ENCODE measurements around the gene DEK.
"Not testable (repeated sequence)": the region's sequence is repeated elsewhere in the genome, so short reads cannot be mapped to it uniquely, and the experiment has no call there.

The DEK gene

GRCh38 chr6:18264219-18264922, at the start of gene DEK:
Gene DEK (minus strand): TSS chr6:18264530. CDS start chr6:18263987, 543 bp downstream.
- peak; percentile 78 for DNase-seq (ENCODE audit: low read depth)

- no peak for DNase-seq (ENCODE audit: low read depth)
Observed at GRCh38 chr6:18312368-18312767, 48.0 kb upstream of the DEK start.

- DNase-seq (ENCODE audit: low read depth), result not testable (repeated sequence)
Observed at GRCh38 chr6:18310010-18310409, 45.7 kb upstream of the DEK start.

- no peak for DNase-seq (ENCODE audit: low read depth)
Observed at GRCh38 chr6:18309046-18309445, 44.7 kb upstream of the DEK start.

- DNase-seq (ENCODE audit: low read depth), result no peak
Observed at GRCh38 chr6:18308070-18308735, 43.9 kb upstream of the DEK start.

GRCh38 chr6:18306977-18307376, 42.6 kb upstream of the DEK start:
- no peak for DNase-seq (ENCODE audit: low read depth)

- DNase-seq (ENCODE audit: low read depth), result no peak
Observed at GRCh38 chr6:18302561-18303439, 38.5 kb upstream of the DEK start.

- DNase-seq (ENCODE audit: low read depth), result no peak
Observed at GRCh38 chr6:18293076-18293904, 29.0 kb upstream of the DEK start.

GRCh38 chr6:18289283-18289682, 25.0 kb upstream of the DEK start:
- no peak for DNase-seq (ENCODE audit: low read depth)

GRCh38 chr6:18284261-18284660, 19.9 kb upstream of the DEK start:
- no peak for DNase-seq (ENCODE audit: low read depth)

GRCh38 chr6:18281564-18281963, 17.2 kb upstream of the DEK start:
- no peak for DNase-seq (ENCODE audit: low read depth)

- no peak for DNase-seq (ENCODE audit: low read depth)
Observed at GRCh38 chr6:18280084-18280483, 15.8 kb upstream of the DEK start.

- DNase-seq (ENCODE audit: low read depth), result no peak
Observed at GRCh38 chr6:18279422-18279821, 15.1 kb upstream of the DEK start.

GRCh38 chr6:18277237-18278006, 13.1 kb upstream of the DEK start:
- DNase-seq (ENCODE audit: low read depth), result no peak

- no peak for DNase-seq (ENCODE audit: low read depth)
Observed at GRCh38 chr6:18276610-18277236, 12.4 kb upstream of the DEK start.

GRCh38 chr6:18270216-18270615, 5.9 kb upstream of the DEK start:
- no peak for DNase-seq (ENCODE audit: low read depth)

- DNase-seq (ENCODE audit: low read depth), result no peak
Observed at GRCh38 chr6:18269717-18270116, 5.4 kb upstream of the DEK start.

GRCh38 chr6:18269253-18269652, 4.9 kb upstream of the DEK start:
- no peak for DNase-seq (ENCODE audit: low read depth)

GRCh38 chr6:18268066-18268465, 3.7 kb upstream of the DEK start:
- no peak for DNase-seq (ENCODE audit: low read depth)

GRCh38 chr6:18266523-18266912, 2.2 kb upstream of the DEK start:
- DNase-seq (ENCODE audit: low read depth), result no peak
